Measurements from ENCODE around the gene PLEK. TPM values are rescaled to one million over a fixed set of nuclear protein-coding genes. Genes with fewer than 3 reads are reported as not detected.

PLEK gene
- total RNA-seq, 3 donors from 2014 or later: 3.6 to 20.5 (median 11.7) TPM

- TF ChIP-seq POLR2AphosphoS5 (IDR thresholded peaks at IDR 0.05) (no peak), POLR2A (IDR thresholded peaks at IDR 0.05) (no peak), CTCF (IDR thresholded peaks at IDR 0.05) (no peak)
- no peaks in the 10 kb centered on the region for H3K36me3 ChIP-seq
- no peak for DNase-seq (ENCODE audit: low spot score in 2 of 2)
- intact Hi-C loops (cut with DNase I; ENCODE audit: low total_unique reads): no loop called here
- H3K4me3 ChIP-seq: no peak overlapping the region
- H3K27ac ChIP-seq: no peak overlapping the region
- no peaks in the 10 kb centered on the region for H3K4me1 ChIP-seq
- no peaks in the 10 kb centered on the region for H3K27me3 ChIP-seq
- H3K9me3 ChIP-seq: no peaks in the 10 kb centered on the region
Observed at GRCh38 chr2:68426446-68426845, 61.4 kb downstream of the PLEK start.

- no peak overlapping the region for H3K4me3 ChIP-seq
- intact Hi-C loops (cut with DNase I; ENCODE audit: low total_unique reads): no loop called here
- H3K27ac ChIP-seq: no peak overlapping the region
- H3K27me3 ChIP-seq: no peaks in the 10 kb centered on the region
- DNase-seq (ENCODE audit: low spot score in 2 of 2): no peak
- TF ChIP-seq POLR2A (IDR thresholded peaks at IDR 0.05): no peak
- TF ChIP-seq POLR2AphosphoS5 (IDR thresholded peaks at IDR 0.05): no peak
- TF ChIP-seq CTCF (IDR thresholded peaks at IDR 0.05): no peak
- H3K36me3 ChIP-seq: no peaks in the 10 kb centered on the region
- no peaks in the 10 kb centered on the region for H3K4me1 ChIP-seq
- H3K9me3 ChIP-seq: no peaks in the 10 kb centered on the region
Observed at GRCh38 chr2:68426848-68427579, 61.9 kb downstream of the PLEK start.

- intact Hi-C loops (cut with DNase I; ENCODE audit: low total_unique reads): no loop called here
- no peaks in the 10 kb centered on the region for H3K4me1 ChIP-seq
- TF ChIP-seq POLR2AphosphoS5 (IDR thresholded peaks at IDR 0.05) (no peak), POLR2A (IDR thresholded peaks at IDR 0.05) (no peak), CTCF (IDR thresholded peaks at IDR 0.05) (no peak)
- H3K27ac ChIP-seq: no peak overlapping the region
- H3K36me3 ChIP-seq: no peaks in the 10 kb centered on the region
- H3K9me3 ChIP-seq: no peaks in the 10 kb centered on the region
- DNase-seq (ENCODE audit: low spot score in 2 of 2): no peak
- no peaks in the 10 kb centered on the region for H3K27me3 ChIP-seq
- H3K4me3 ChIP-seq: no peak overlapping the region
Observed at GRCh38 chr2:68428126-68428525, 63.0 kb downstream of the PLEK start.

GRCh38 chr2:68428746-68429145 is 63.7 kb downstream of the PLEK start:
- intact Hi-C loops (cut with DNase I; ENCODE audit: low total_unique reads): no loop called here
- H3K27ac ChIP-seq: no peak overlapping the region

More at GRCh38 chr2:68428746-68429145, 63.7 kb downstream of the PLEK start:
- DNase-seq (ENCODE audit: low spot score in 2 of 2): no peak
- Histone ChIP-seq H3K9me3 (no peaks in the 10 kb centered on the region), H3K36me3 (no peaks in the 10 kb centered on the region), H3K4me1 (no peaks in the 10 kb centered on the region), H3K4me3 (no peak overlapping the region), H3K27me3 (no peaks in the 10 kb centered on the region)
- TF ChIP-seq POLR2A (IDR thresholded peaks at IDR 0.05) (no peak), POLR2AphosphoS5 (IDR thresholded peaks at IDR 0.05) (no peak), CTCF (IDR thresholded peaks at IDR 0.05) (no peak)
